Gastrocnemius medialis (tissue), 4 donors: Measurements from ENCODE around the gene TMTC2. TPM values are rescaled to one million over a fixed set of nuclear protein-coding genes. Genes with fewer than 3 reads are reported as not detected.

Source experiments
- ATAC-seq, 2 donors: fragments of 150-250 bp; one replicate each; pipeline ENCODE4 v1.9.1; 2016
- DNase-seq, 2 donors: peaks; one replicate each; pipeline ENCODE4 v3.0.0-alpha.2; 2019
- H3K27ac ChIP-seq, 4 donors: fragments of 200-600 bp; sonication (generic); 1 replicate in 1 of 4; 2 replicates in 3 of 4; pipeline ENCODE4 v1.5.1; 2016 to 2018; ENCODE audit warnings: mild to moderate bottlenecking in 2 of 4, moderate library complexity in 1 of 4
- H3K27me3 ChIP-seq, 3 donors: fragments of 200-600 bp; sonication (generic) in 2 of 3; 1 replicate in 1 of 3; 2 replicates in 2 of 3; pipeline versions ENCODE4 v1.5.1 to v1.6.0; 2016 to 2019; ENCODE audit warnings: mild to moderate bottlenecking in 1 of 3, moderate library complexity in 1 of 3
- H3K36me3 ChIP-seq, 2 donors: fragments of 200-600 bp; sonication (generic) in 1 of 2; one replicate each; pipeline ENCODE4 v1.5.1; 2017 to 2018
- H3K4me1 ChIP-seq, 2 donors: fragments of 200-600 bp; sonication (generic) in 1 of 2; one replicate each; pipeline ENCODE4 v1.5.1; 2016 to 2017; ENCODE audit warnings: mild to moderate bottlenecking in 2 of 2
- H3K4me3 ChIP-seq, 4 donors: fragments of 200-600 bp; sonication (generic) in 3 of 4; 1 replicate in 1 of 4; 2 replicates in 3 of 4; pipeline ENCODE4 v1.5.1; 2016 to 2019; ENCODE audit warnings: mild to moderate bottlenecking in 2 of 4
- H3K9me3 ChIP-seq, 3 donors: fragments of 200-600 bp; sonication (generic) in 2 of 3; 1 replicate in 1 of 3; 2 replicates in 2 of 3; pipeline ENCODE4 v1.5.1; 2016 to 2019
- CTCF ChIP-seq, 5 experiments: fragments of 450-650 bp in 3 of 5; fragments of 200-600 bp in 2 of 5; sonication (generic) in 2 of 5; IDR thresholded peaks in 4 of 5; conservative IDR thresholded peaks in 1 of 5; 1 replicate in 4 of 5; 2 replicates in 1 of 5; pipeline ENCODE4 v1.5.1; 2016 to 2019; ENCODE audit warnings: antibody characterized with exemption in 5 of 5, mild to moderate bottlenecking in 3 of 5, moderate library complexity in 3 of 5
- POLR2A ChIP-seq, 2 donors: fragments of 450-650 bp; IDR thresholded peaks; one replicate each; pipeline ENCODE4 v1.6.1; 2017; ENCODE audit warnings: antibody characterized with exemption in 2 of 2, mild to moderate bottlenecking in 2 of 2, moderate library complexity in 2 of 2
- in situ Hi-C, 4 donors: fragments of 200-750 bp; cut with MboI; loops; one replicate each; pipeline versions ENCODE4 v1.15.0 to v1.8.0; 2017; ENCODE audit warnings: low sequenced_read_pairs in 4 of 4
- intact Hi-C: fragments of 100-400 bp; cut with DNase I; formaldehyde crosslinking; loops from one replicate; pipeline ENCODE4 v1.15.1; 2023; ENCODE audit warnings: low total_unique reads
- total RNA-seq, 4 donors: library from RNA; depleted of rRNA; stranded (reverse); fragments of >200 nt; gene quantifications; one replicate each; pipeline versions ENCODE4 v1.1.0 to v1.2.3, GENCODE V29; 2016

The TMTC2 gene
- total RNA-seq, 4 donors from 2014 or later = 1.6 to 2.5 (median 1.9) TPM

GRCh38 chr12:82862876-82863649 lies 176.4 kb downstream of the TMTC2 start:
- no peaks in the 10 kb centered on the region for H3K4me1 ChIP-seq
- no peak for ATAC-seq
- in situ Hi-C loops (no loop called here), intact Hi-C loops (no loop called here)
- no peak overlapping the region for H3K27ac ChIP-seq
- H3K9me3 ChIP-seq = no peaks in the 10 kb centered on the region
- H3K4me3 ChIP-seq = no peak overlapping the region
- H3K36me3 ChIP-seq = no peaks in the 10 kb centered on the region
- H3K27me3 ChIP-seq = no peaks in the 10 kb centered on the region
- DNase-seq = no peak
- TF ChIP-seq POLR2A (IDR thresholded peaks at IDR 0.05) (no peak), CTCF (IDR thresholded peaks at IDR 0.05 in 4 of 5, conservative IDR thresholded peaks at IDR 0.05 in 1 of 5) (no peak)

GRCh38 chr12:82866227-82866775 lies 179.6 kb downstream of the TMTC2 start:
- no peak for TF ChIP-seq CTCF (IDR thresholded peaks at IDR 0.05 in 4 of 5, conservative IDR thresholded peaks at IDR 0.05 in 1 of 5)
- TF ChIP-seq POLR2A (IDR thresholded peaks at IDR 0.05) = no peak
- Histone ChIP-seq H3K9me3 (no peaks in the 10 kb centered on the region), H3K27ac (no peak overlapping the region), H3K27me3 (no peaks in the 10 kb centered on the region), H3K4me3 (no peak overlapping the region), H3K36me3 (no peaks in the 10 kb centered on the region), H3K4me1 (no peaks in the 10 kb centered on the region)
- in situ Hi-C loops (no loop called here), intact Hi-C loops (no loop called here)
- ATAC-seq (no peak), DNase-seq (no peak)

GRCh38 chr12:82866946-82867345 lies 180.2 kb downstream of the TMTC2 start:
- H3K4me1 ChIP-seq = no peaks in the 10 kb centered on the region
- in situ Hi-C loops (no loop called here), intact Hi-C loops (no loop called here)
- no peaks in the 10 kb centered on the region for H3K9me3 ChIP-seq
- no peak for ATAC-seq
- no peaks in the 10 kb centered on the region for H3K27me3 ChIP-seq
- no peaks in the 10 kb centered on the region for H3K36me3 ChIP-seq
- TF ChIP-seq POLR2A (IDR thresholded peaks at IDR 0.05) (no peak), CTCF (IDR thresholded peaks at IDR 0.05 in 4 of 5, conservative IDR thresholded peaks at IDR 0.05 in 1 of 5) (no peak)
- no peak overlapping the region for H3K27ac ChIP-seq
- no peak overlapping the region for H3K4me3 ChIP-seq
- DNase-seq = no peak

DNA sequence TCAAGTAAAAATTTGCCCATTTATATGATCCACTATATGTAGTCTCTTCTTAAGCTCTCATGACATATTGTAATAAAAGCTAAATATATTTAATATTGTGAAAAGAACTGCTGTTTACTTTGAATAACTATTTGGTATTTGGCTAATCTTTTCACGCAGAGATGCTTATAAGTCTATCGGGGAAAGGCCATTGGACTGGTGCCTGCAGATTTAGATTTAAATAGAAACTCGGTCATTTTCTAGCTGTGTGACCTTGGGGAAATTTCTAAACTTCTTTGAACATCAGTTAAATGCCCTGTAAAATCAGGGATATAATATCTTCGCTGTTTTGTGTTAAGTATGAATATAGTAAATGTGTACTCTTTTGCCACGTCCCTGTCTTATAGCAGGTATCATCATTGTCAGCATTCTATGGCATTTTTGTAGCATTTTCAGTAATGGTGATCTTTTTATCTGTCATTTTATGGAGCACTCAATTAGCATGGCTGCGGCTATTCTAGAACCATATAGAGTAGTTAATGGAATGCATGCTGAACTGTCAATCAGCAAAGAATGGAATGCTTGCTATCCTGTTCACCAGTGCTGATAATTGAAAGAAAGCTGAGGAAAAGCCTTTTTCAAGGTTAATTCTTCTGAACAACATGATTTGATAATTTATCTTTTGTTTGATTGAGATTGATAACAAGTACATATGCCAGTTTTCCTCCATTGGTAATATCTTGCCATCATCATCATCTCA lies 181.2 kb downstream of the TMTC2 start:
- Histone ChIP-seq H3K4me3 (no peak overlapping the region), H3K36me3 (no peaks in the 10 kb centered on the region), H3K27me3 (no peaks in the 10 kb centered on the region), H3K4me1 (no peaks in the 10 kb centered on the region), H3K9me3 (no peaks in the 10 kb centered on the region), H3K27ac (no peak overlapping the region)
- in situ Hi-C loops = no loop called here
- DNase-seq = no peak
- intact Hi-C loops = no loop called here
- TF ChIP-seq POLR2A (IDR thresholded peaks at IDR 0.05) (no peak), CTCF (IDR thresholded peaks at IDR 0.05 in 4 of 5, conservative IDR thresholded peaks at IDR 0.05 in 1 of 5) (no peak)
- ATAC-seq = no peak
